NCI-H69 (cell line): ENCODE measurements around the gene MT1F.
"Not testable (repeated sequence)": the region's sequence is repeated elsewhere in the genome, so short reads cannot be mapped to it uniquely, and the experiment has no call there.

Experiments
- DNase-seq: peaks from one replicate; lab custom pipeline; 2025; lab: John Stamatoyannopoulos, UW

Gene MT1F

DNA sequence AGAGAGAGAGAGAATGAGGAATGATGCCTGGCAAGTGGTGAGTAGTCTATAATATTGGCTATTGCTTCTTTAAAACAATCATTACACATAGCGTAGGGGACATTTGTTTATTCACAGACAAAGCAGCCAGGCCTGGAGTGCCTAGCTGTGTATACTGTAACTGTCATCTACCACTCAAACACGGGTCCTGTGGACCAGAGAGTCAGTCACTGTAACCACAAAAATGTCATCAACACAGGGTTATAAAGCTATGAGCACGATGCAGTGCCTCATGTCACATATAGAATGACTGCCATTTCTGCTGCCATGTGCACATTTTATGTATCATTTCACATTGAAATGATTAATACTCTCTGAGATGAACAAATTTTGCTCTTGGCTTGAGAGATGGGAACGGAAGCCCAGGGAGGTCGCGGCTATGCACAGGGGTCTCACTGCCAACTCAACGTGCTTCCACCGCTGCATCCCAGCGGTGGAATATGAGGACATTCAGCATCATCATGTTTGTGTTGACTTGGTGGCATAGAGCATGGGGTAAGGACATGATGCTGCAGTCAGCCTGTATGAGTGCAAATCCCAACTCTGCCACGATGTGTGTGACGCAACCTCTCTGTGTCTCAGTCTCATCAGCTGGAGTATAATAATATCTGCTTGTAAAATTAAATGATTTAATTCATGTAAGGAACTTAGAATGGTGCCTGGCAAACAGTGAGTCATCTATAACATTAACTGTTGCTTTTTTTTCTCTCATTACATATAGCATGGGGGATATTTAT lies 15.2 kb downstream of the MT1F start:
- DNase-seq, result no peak

- no peak for DNase-seq
Measured at GRCh38 chr16:56673921-56674320, 16.2 kb downstream of the MT1F start.

GRCh38 chr16:56674570-56674969 lies 16.8 kb downstream of the MT1F start:
- DNase-seq, result not testable (repeated sequence)

DNA sequence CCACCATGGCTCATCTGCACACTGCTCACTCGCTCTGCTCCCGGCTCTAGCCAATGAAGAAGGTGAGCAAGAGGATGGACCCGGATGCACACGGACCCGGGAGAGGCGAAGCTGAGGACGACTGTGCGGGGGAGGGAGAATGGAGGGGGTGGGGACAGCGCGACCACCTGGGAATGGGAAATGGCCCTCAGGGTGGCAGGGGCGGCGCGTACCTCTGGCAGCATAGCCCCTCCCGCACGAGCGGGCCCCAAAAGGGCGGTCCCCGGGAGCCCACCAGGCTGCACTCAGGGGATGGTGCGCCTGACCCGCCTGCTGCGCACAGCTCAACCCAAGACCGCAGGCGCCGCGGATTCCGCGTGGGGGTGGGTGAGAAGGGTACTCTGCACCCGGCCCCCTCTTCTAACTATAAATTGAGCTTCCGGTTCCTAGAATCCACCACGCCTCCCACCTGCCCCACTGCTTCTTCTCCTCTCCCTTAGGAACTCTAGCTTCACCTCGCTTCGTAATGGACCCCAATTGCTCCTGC lies 18.0 kb downstream of the MT1F start:
- DNase-seq, result peak; percentile 37

GRCh38 chr16:56677474-56677873 lies 19.7 kb downstream of the MT1F start:
- no peak for DNase-seq

- DNase-seq, result no peak
Measured at GRCh38 chr16:56679078-56679730, 21.4 kb downstream of the MT1F start.

DNA sequence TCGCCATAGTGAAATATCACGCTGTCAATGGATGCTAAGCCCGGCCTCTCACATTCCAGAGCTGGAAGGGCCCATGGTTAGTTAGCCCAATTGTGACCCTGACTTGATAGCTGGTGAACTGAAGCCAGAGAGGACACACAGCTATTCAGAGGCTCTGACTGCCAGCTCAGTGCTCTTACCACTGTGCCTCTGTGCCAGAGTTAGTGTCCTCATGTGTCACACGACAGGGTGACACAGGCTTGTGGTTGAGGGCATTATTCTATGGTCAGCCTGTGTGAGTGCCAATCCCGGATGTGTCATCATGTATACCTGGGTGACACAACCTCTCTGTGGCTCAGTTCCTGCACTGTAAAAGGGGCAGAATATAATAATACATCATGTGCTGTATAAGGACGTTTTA lies 22.1 kb downstream of the MT1F start:
- DNase-seq, result no peak

GRCh38 chr16:56681939-56682702 lies 24.4 kb downstream of the MT1F start, which contains the start of gene MT1X:
Gene MT1X, plus strand, starts transcription at chr16:56682470. Its CDS starts 71 bp downstream, at chr16:56682541.
- DNase-seq, result peak; percentile 87

- no peak for DNase-seq
Measured at GRCh38 chr16:56682703-56683397, 25.1 kb downstream of the MT1F start.

DNA sequence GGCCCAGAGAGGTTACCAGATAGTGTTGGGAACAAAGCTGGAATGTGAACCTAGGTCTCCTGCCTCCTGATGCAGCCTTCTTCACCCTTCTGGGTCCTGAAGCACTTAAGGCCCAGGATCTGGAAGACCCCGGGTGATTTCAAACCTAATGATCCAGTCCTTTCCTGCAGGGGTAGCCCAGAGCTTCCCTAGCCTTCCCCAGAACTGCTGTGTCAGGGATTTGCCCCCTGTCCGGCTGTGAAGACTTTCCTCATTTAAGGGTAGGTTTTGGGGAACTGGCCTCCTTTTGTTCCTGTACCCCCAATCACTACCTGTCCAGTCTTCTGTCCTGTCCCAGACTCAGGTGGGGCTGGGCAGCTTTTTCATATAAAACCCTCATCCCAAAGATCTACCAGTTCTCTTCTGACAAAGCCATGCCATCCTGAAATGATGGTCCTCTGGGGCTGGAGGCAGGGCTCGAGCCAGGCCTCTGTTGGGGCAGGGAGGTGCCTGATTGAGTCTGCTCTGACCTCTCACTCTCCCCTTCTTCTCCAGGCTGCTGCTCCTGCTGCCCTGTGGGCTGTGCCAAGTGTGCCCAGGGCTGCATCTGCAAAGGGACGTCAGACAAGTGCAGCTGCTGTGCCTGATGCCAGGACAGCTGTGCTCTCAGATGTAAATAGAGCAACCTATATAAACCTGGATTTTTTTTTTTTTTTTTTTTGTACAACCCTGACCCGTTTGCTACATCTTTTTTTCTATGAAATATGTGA lies 25.8 kb downstream of the MT1F start:
- DNase-seq, result no peak

DNA sequence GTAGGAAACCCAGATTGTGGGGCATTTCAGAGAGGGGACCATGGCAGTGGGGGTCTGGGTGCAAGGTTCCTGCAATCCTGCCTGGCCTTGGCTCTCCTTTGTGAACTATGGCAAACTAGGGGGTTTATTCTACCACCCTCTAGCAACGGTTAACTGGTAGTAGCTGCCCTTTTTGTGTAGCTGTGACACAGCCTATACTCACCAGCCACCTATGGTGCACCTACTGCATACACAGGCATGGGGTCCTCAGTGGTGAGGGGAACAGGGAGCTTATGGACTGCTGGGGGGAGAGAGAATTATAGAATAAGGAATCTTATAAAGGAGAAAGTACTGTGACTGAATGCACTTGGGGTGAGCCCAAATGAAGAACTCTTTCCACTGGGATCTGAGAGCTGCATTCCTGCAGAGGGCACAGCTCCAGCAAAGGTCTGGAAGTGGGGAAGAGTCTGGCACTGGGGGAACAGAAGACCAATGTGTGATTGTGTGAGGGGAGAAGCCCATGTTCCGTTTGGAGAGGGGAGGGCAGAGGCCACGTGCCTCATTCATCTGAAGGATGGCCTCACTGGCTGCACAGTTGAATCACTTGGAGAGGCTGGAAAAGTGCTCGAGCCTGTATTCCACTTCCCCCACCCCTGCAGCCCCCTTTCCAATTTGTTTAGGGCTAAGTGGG lies 26.6 kb downstream of the MT1F start:
- no peak for DNase-seq

DNA sequence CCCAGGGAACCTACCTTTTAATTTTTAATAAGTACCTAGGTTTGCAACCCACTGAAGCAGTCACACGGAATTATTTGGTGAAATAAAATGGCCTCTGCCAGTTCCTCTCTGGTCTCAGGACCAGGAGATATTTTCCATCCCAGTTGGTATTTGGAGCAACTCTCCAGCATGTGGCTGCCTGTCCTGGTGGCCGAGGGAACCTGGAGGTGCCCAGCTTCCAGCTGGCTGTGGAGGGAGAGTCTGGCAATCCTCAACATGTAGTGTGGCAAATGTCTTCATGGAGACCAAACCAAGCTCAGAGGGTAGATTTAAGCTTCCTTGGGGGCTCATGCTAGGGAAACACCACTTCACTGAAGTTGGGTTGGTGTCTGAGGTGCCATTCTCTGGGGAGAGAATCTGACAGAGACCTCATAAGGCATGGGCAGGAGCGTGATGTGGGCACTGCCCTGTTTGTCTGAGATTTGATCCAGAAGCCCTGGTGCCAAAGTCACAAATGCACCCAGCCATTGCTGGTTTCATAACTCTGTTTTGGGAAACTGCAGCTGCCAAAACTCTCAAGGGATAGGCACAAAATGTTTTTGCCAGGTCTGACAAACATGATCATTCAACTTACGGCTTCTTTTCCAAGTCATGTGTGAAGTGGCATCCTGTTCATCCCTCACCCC lies 27.3 kb downstream of the MT1F start:
- DNase-seq, result no peak

DNA sequence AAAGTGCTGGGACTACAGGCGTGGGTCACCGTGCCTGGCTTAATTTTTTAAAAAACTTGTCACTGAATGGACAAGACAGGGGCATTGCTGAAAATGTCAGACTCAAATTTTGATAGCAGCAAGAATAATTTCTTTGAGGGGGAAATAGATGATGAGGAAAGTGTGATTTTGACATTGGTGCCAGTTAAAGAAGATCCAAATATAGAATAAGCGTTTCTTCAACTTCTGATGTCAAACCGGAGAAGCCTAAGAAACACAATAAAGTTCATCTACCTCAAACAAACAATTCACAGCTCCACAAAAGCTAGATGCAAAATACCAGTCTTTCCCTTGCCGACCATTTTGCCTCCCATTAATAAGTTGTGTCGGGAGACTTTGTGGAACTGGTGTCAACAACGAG lies 29.0 kb downstream of the MT1F start:
- no peak for DNase-seq

DNA sequence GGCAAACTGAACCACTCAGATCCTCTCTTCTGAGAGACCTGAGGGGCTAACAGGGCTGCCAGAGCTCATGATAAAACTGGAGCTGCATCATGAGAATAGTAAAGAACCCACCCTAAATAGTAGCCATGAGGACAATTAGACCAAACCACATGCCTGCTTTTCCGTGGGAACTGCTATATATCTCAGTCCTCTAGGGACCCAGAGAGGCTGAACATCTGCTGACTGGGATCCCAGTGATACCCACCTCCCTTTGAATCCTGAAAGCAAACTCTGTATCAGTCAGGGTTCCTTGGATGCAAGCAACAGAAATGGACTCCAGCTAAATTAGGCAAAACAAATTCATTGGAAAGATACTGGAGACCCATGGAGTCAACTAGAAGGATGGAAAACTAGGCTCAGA lies 31.0 kb downstream of the MT1F start:
- peak; percentile 50 for DNase-seq

DNA sequence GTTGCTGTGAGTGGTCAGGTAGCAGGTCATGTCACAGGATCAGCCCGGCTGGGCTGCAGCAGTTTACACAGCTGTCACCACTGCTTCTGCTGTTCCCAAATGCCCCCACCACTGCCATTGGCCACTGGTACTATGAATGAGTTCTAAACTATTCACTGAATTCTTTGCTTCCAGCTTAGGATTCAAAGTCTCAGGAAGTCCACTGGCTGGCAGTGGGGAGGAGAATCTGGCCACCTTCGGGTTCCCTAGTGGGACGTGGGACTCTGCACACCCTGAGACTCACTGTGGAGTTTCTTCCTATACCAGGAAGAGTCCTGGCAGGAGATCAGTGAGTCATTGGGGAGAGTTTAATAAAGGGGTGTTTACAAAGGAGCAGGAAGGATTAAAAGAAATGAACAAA lies 31.4 kb downstream of the MT1F start:
- peak; percentile 44 for DNase-seq

GRCh38 chr16:56690420-56691122 lies 32.8 kb downstream of the MT1F start:
- DNase-seq, result no peak

DNA sequence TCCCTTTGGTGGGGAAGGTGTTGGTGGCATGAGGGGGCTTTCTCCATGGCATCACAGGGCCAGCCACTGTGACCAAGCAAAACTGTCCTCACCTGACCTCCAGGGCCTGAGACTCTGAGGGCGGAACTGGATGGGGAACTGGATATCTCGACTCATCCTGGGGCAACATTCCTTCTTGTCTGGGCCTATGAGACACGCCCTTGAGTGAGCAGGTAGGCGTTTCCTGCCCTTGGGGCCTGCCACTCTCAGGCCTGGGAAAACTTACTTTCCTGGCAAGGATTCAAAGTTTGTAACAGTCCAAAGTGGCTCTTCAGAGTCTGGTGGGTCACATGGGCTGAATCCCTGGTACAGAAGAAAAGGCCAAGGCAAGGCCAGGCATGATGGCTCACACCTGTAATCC lies 34.1 kb downstream of the MT1F start:
- DNase-seq, result no peak

DNA sequence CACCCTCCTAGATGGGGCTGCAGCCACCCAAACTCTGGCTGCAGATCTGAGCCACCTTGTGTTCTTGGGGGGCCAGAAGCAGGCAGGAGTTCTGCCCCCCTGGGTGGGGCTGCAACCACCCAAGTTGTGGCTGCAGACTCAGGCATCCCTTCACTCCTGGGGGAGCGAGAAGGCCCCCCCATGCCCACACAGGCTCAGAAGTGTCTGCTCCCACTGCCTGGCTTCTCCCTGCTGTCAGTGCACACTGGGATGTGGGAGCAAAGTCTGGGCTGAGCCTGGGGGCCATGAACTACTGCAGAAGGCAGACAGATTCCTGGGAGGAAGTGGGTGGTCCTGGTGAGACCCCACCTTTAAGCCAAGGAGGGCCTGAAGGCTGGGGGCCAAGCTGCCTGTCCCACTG lies 37.5 kb downstream of the MT1F start:
- DNase-seq, result no peak

GRCh38 chr16:56697456-56698155 lies 39.8 kb downstream of the MT1F start:
- DNase-seq, result no peak
